ENCODE results near the gene SMAD9.

GRCh38 chr13:36807616-36808015 lies 112.4 kb downstream of the SMAD9 start:
- TF ChIP-seq CTCF (conservative IDR thresholded peaks at IDR 0.05 in 1 of 2, IDR thresholded peaks at IDR 0.05 in 1 of 2; ENCODE audit: low read depth in 1 of 2, low read length in 2 of 2) = no peak
- no peak for TF ChIP-seq EZH2 (IDR thresholded peaks at IDR 0.05; ENCODE audit: low read length, missing control alignments)
